ENCODE data around the gene INF2. TPM values are rescaled to one million over a fixed set of nuclear protein-coding genes. Genes with fewer than 3 reads are reported as not detected.

INF2 gene
- total RNA-seq, 1 experiment from 2014 or later, result 113 TPM

GRCh38 chr14:104758981-104759969, 69.9 kb downstream of the INF2 start:
- Histone ChIP-seq H3K9me3 (ENCODE audit: insufficient read depth, low read depth) (no peaks in the 10 kb centered on the region), H3K4me3 (no peak overlapping the region), H3K9me2 (ENCODE audit: insufficient read depth) (no peaks in the 10 kb centered on the region), H3K27ac (no peak overlapping the region), H2AFZ (no peak overlapping the region), H3K36me3 (ENCODE audit: low read depth) (peaks cover 6% of the 10 kb centered on the region; the same call in 1 of the 2 replicates), H3K4me1 (replicated peaks; ENCODE audit: insufficient read depth) (peaks cover 5% of the 10 kb centered on the region), H3F3A (ENCODE audit: insufficient read depth, low read depth) (peaks cover 2% of the 10 kb centered on the region; the same call in 1 of the 2 replicates), H3K27me3 (ENCODE audit: insufficient read depth, low read depth) (no peaks in the 10 kb centered on the region), H3K79me2 (ENCODE audit: low read depth) (peaks cover 26% of the 10 kb centered on the region), H3K4me2 (no peak overlapping the region), H4K20me1 (ENCODE audit: insufficient read depth) (peaks cover 16% of the 10 kb centered on the region)
- no peak for TF ChIP-seq CTCF (conservative IDR thresholded peaks at IDR 0.05)
- TF ChIP-seq EZH2 (IDR thresholded peaks at IDR 0.05; ENCODE audit: low read depth), result no peak
- ChIA-PET POLR2A (ENCODE audit: unreplicated experiment) (no interaction called here), CTCF (no interaction called here)
- BruUV-seq (replicated peaks), result no TSS peak
- no peak for DNase-seq
- intact Hi-C loops (cut with micrococcal nuclease; ENCODE audit: unreplicated experiment), result no loop called here

GRCh38 chr14:104765517-104765916, 76.1 kb downstream of the INF2 start:
- Histone ChIP-seq H3K27ac (no peak overlapping the region), H3F3A (ENCODE audit: insufficient read depth, low read depth) (peaks cover 23% of the 10 kb centered on the region; the same call in 1 of the 2 replicates), H3K4me2 (no peak overlapping the region), H3K4me1 (replicated peaks; ENCODE audit: insufficient read depth) (peaks cover 3% of the 10 kb centered on the region; the same call in 1 of the 2 replicates), H3K27me3 (ENCODE audit: insufficient read depth, low read depth) (no peaks in the 10 kb centered on the region), H3K9me3 (ENCODE audit: insufficient read depth, low read depth) (no peaks in the 10 kb centered on the region), H3K9me2 (ENCODE audit: insufficient read depth) (no peaks in the 10 kb centered on the region), H4K20me1 (ENCODE audit: insufficient read depth) (no peaks in the 10 kb centered on the region), H2AFZ (no peak overlapping the region), H3K79me2 (ENCODE audit: low read depth) (no peaks in the 10 kb centered on the region), H3K4me3 (no peak overlapping the region), H3K36me3 (ENCODE audit: low read depth) (0 out of 2 replicates have a peak, but pooled peaks cover 3% of the 10 kb centered on the region)
- POLR2A ChIA-PET (ENCODE audit: unreplicated experiment), result no interaction called here
- intact Hi-C loops (cut with micrococcal nuclease; ENCODE audit: unreplicated experiment), result loop anchor here (5.0 kb wide), 1 partner anchor 282 kb away; no protein-coding TSS in a partner anchor
- CTCF ChIA-PET, result interaction anchor here (0.6 kb wide), 1 partner anchor 210 kb away, joined by 3 read pairs; no protein-coding TSS in a partner anchor
- DNase-seq, result no peak
- TF ChIP-seq CTCF (conservative IDR thresholded peaks at IDR 0.05), result no peak
- no peak for TF ChIP-seq EZH2 (IDR thresholded peaks at IDR 0.05; ENCODE audit: low read depth)
- no TSS peak for BruUV-seq (replicated peaks)

GRCh38 chr14:104766256-104766862, 76.9 kb downstream of the INF2 start:
- Histone ChIP-seq H3K4me2 (no peak overlapping the region), H3K27me3 (ENCODE audit: insufficient read depth, low read depth) (no peaks in the 10 kb centered on the region), H3K4me1 (replicated peaks; ENCODE audit: insufficient read depth) (peaks cover 3% of the 10 kb centered on the region; the same call in 1 of the 2 replicates), H3K36me3 (ENCODE audit: low read depth) (peaks cover 3% of the 10 kb centered on the region; the same call in 1 of the 2 replicates), H3F3A (ENCODE audit: insufficient read depth, low read depth) (peaks cover 24% of the 10 kb centered on the region; the same call in 1 of the 2 replicates), H3K27ac (no peak overlapping the region), H3K9me3 (ENCODE audit: insufficient read depth, low read depth) (no peaks in the 10 kb centered on the region), H2AFZ (no peak overlapping the region), H4K20me1 (ENCODE audit: insufficient read depth) (no peaks in the 10 kb centered on the region), H3K79me2 (ENCODE audit: low read depth) (no peaks in the 10 kb centered on the region), H3K9me2 (ENCODE audit: insufficient read depth) (no peaks in the 10 kb centered on the region), H3K4me3 (no peak overlapping the region)
- ChIA-PET POLR2A (ENCODE audit: unreplicated experiment) (interaction anchor here (0.7 kb wide), 1 partner anchor 39 kb away, joined by 3 read pairs; no protein-coding TSS in a partner anchor), CTCF (no interaction called here)
- no TSS peak for BruUV-seq (replicated peaks)
- TF ChIP-seq CTCF (conservative IDR thresholded peaks at IDR 0.05) (no peak), EZH2 (IDR thresholded peaks at IDR 0.05; ENCODE audit: low read depth) (no peak)
- intact Hi-C loops (cut with micrococcal nuclease; ENCODE audit: unreplicated experiment), result loop anchor here (5.0 kb wide), 1 partner anchor 281 kb away; no protein-coding TSS in a partner anchor
- DNase-seq, result no peak

All from PC-9 (cell line).